ENCODE measurements around the gene PANK4.
"Not testable (repeated sequence)": the region's sequence is repeated elsewhere in the genome, so short reads cannot be mapped to it uniquely, and the experiment has no call there.

PANK4 gene

DNA sequence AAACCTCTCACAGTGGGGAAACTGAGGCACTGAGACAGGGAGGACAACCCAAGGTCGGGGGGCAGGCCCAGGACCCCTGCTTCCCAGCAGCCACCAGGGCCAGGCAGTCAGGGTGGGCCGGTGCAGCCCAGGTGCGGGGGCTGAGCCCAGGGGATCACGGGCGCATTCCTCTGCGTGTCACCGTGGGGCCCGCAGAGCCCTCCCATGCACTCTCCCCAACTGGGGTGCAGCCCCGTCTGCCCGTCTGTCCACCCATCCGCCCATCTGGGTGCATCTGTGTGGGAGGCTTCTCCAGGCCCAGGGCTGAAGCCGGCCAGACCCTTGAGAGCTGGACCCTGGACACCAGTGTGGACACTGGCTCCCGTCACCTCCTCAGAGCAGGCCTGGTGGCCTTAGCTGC, 53.2 kb downstream of the PANK4 start:
- DNase-seq, result no peak

DNA sequence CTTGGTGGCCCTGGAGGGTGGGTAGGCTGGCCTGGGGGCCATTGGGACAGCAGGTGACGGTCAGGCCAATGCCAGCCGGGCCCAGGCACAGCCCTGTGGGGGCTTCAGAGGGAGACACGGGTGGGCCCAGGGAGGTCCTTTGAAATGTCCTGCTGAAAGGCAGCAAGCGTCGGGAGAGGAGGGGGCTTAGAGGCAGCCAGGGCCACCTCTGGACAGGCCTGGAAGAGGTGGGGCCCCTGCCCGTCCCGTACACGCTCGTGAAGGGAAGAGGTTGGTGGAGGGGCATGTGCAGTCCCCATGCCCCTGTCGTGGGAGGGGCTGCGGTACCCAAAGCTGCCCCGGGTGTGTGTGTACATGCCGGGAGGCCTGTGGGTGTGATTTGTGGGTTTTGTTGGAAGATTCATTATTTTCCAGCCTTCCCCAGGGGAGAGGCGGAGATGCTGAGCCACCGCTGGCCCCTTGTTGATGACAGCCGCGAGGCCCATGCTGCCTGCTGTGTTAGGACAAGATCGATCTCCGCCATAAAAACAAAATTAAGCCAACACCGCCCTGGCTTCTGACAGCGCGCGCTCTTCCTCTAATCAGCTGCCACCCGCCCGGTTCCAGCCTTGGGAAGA, 53.7 kb downstream of the PANK4 start:
- no peak for DNase-seq

DNA sequence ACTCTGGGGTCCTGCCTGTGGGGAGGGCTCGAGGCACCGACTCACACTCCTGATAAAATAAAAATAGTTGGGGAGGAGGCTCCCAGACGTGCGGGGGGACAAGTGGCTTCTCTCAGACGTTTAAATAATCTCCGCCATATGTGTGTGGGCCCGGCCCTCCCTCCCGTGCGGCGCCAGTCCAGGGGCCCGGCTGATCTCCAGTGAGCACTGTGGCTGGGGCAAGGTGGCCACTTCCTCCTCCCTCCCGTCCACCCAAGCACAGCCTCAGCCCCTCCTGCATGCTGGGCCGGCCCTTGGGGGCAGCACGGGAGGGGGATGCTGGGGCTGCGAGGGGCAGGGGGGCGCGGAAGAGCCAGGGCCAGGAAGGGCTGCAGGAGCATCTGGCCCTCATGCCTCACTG, 54.3 kb downstream of the PANK4 start:
- DNase-seq, result no peak

DNA sequence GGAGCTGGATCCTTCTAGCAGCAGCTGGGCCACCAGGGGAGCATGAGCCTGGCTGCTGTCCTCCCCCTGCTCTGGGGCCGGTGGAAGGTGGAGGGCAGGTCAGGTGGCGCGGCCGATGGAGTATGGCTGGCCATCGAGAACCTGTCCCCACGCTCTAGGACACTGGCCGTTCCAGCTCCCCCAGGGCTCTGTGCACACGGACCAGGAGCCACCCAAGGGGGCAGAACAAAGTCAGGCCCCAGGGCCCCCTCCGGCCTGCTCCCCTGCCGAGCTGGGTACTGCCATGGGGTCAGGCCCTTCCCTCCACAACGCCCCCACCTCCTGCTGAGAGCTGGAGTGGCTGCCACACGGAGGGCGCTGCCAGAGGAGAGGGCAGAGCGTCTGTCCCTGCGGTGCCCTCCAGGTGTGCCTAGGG, 54.8 kb downstream of the PANK4 start:
- DNase-seq, result no peak

DNA sequence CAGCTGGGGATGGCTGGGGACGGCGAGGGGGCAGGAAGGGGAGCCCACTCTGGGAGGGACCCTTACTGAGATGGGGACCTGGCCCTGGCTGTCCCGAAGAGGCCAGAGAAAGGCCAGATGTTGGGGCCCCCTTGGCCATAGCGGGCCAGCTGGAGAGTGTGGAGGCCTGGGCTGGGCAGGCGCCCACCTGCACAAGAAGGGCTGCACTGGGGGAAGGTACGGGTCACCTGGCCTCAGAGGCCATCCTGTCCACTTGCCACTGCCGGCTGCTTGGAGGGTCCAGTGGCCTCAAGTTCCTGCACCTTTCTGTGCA, 55.3 kb downstream of the PANK4 start:
- no peak for DNase-seq

DNA sequence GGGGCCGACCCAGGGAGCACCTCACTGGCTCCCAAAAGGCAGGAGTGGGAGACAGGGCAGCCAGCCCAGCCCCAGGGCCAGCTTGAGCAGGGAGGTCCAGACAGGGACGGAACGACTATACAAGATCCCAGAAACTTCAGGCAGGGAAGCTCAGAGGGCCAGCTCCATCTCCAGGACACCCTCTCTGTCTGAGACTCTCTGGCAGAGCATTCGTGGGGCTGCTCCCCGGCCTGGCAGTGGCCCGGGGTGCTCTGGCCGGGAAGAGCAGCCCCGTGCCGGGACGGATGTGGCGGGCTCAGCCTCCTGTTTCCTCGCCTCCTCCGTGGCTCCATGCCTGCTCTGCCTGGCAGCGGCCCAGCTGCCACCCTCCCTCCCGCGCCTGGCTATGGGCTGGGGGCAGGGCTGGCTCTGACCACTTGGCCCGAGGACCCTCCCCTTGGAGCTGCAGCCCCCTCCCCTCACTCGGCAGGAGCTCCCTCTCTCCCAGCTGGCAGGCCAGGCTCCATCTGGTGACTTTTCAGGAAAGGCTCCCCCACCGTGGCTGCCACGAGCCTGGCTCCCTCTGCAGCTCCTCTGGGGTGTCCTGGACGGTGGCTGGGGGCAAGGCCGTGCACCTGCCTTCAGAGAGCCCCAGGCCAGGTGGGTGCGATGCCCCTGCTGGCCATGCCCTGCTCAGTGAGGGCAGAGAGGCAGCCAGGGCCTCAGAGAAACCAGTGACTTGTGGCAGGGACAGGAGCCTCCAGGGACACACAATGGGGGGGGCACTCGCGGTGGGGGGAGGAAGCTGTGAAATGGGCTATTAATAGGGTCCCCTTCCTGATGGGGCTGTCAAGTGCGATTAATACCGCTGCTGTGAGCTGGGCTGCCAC, 55.9 kb downstream of the PANK4 start:
- peak; percentile 17 for DNase-seq

DNA sequence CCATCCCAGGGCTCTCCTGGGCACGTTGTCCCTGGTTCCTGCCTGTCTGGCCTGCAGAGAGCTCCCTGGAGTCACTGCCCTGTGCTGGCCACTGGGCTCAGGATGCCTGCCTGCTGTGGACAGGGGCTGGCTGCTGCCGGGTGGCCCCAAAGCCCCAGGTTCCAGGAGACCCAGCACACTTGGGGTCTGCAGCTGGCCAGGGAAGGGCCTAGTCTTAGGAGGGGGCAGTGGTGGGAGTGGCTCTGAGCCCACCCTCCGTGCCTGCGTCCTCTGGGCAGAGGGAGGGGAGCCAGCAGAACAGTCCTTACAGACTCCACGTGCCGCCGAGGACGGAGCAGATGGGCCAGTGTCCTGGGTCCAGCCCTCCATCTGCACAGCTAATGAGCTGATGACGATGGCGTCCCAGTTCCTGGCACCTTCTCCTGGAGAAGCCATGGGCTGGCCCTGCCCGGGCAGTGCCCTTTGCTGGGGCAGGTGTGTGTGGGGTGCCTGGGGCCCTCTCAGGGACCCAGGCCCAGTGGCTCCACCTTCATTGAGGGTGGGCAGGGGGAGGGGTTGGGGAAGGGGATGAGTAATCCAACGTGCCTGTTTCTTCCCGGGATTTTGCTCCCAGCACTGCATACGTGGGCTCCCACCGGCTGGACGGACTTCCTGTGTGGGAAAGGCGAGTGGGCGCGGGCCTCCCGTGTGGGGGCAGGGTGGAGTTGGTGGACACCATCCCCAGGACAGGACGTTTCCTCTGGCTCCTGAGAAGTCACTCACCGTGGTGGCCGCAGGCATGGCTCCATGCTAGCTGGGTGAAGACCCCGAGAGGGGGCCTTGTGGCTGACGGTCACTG, 57.1 kb downstream of the PANK4 start:
- DNase-seq, result no peak

DNA sequence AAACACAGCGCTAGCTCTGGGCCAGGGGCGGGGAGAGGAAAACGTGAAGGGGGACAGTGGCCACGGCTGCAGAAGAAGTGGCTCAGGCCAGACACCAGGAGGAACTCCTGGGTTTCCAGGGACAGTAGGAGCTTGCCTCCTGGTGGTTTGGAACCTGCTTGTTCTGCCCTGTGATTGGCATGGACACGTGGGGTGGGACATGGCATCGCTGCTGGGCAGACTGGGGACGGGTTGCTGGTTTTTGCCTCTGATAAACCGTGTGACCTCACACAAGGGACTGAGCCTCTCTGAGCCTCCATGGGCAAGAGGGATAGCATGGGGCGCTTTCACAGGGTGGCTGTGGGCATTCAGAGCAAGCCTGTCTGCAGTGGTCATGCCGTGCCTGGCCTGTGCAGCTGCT, 57.9 kb downstream of the PANK4 start:
- DNase-seq, result no peak

DNA sequence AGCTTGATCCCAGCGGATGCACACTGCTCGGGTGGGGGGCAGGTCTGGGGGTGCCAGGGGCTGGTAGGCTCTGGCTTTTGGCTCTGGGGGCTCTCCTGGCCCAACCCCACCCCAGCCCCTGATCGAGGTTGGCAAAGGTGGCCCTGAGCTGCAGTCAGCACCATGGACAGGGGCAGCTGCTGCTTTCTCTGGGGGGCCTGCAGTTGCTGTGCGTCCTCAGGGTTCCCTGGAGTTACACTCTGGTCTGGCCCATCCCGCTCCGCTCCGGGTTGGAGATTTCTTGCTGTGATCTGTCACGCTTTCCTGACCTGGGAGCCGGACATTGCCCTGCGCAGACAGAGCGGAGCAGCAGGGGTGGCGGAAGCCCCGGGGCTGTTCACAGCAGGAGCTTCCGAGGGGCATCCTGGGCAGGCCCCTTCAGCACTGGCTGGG, 58.3 kb downstream of the PANK4 start:
- no peak for DNase-seq

DNA sequence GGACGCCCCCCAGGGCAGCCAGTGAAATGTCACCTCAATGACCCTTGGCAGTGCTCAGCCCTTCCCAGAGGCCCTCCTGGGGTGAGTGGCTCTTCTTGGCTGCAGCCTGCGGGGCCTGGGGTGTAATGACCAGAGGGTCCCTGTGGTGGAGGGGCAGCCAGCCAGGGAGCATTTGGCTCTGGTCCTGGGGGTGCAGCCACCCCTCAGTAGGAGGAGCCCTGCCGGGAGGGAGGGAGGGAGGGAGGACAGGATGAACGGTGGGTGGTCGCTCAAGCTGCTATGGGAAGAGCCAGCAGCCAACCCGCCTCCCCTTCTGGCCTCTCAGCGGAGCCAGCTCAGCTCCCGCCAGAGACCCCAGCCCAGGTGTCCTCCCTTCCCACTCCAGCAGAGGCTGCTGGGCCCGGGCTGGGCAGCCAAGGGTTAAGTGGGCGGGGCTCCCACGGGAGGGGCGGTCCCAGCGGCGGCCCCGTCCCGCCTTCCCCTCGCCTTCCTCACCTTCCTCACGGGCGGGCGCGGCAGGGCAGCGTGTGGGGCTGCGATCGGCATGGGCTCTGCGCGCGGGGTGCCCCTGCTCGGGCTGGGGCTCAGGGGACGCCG, 59.3 kb downstream of the PANK4 start:
- DNase-seq, result peak; percentile 22

DNA sequence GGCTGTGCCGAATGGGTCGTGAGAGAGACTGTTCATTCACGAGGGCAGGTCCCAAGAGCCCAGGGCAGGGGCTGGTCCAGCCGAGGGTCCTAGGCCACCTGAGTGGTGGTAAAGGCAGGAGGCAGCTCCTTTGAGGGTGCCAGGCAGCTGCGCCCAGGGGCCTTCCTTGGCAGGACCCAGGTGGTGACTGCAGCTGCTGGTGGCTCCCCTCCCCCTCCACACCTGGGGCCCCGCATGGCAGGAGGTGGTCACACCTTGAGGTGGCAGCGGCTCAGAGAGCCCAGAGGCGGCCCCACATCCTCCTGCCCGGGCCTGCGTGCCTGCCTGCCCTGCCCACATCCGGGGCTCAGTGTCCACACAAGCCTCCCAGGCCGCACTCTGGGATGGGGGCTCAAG, 60.1 kb downstream of the PANK4 start:
- no peak for DNase-seq

DNA sequence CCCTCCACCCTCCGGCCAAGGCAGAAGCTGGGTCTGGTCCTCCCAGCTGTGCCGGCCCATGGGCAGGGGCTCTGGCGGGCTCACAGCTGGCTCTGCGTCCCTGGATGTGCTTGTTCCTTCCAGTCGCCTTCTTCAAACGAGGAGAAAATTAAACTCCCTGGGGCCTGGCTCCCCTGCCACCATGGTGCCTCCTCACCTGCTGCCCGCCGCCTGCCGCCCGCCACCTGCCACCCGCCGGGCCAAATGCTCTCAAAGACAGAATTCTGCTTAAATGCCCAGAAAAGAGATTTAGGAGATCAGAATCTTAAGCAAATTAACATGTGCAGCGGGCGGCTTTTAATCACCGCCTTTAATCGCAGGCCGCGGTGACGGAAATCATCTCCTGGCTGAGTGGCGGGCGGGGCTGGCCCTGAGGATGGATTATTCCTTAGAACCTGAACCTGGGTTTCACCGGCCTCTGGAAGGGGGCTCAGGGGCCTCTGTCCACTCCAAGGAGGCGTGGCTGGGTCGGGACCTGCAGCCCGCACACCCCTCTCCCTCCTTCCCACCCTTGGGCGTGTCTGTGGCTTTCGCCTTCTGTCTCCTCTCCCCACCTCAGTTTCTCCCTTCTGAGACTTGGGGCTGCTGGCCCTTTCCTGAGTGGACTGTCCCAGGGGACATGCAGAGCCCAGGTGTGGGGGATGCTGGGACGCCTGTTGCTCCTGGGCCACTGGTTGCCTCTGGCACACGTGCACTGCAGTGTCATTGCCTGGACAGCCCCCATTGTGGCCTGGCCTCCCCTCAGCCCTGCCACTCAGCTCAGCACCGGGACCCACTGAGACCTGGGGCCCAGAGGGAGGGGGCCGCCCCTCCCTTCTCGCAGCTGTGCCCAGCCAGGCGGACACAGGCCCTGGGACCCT, 60.8 kb downstream of the PANK4 start:
- DNase-seq, result no peak

DNA sequence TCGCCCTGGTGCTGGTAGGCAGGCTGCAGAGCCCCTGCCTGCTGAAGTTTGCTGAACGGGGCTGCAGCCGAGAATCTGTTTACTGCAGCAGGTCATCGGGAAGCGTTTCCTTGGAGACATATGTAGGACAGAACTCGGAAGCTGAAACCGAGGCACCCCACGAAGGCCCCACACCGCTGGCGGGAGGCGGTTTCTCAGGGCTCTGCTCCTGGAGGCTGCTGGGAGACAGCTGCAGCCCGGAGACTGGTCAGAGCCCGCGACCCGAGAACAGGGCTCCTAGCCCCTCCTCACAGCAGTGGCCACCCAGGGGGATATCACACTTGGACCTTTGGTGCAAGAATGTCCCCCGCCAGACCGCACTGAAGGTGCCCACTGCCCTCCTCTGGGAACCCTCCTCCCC, 63.0 kb downstream of the PANK4 start:
- no peak for DNase-seq

DNA sequence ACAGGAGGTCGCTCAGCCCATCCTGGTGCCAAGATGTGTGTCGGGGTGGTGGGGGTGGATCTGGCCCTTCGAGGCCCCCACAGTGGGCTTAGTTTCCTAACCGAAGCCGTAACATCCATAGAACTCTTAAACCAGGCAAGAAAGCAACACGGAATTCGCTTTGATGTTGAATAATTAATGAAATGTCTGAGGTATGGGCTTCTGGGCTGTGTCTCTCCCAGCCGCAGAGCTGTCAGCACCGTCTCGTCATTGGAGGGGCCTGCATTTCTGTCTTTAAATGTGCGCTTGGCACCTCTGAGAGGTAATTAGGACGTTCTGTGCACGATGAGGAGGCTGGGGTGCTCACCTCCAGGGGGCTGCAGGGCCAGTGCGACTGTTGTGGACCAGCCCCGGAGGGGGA, 63.6 kb downstream of the PANK4 start:
- DNase-seq, result no peak

DNA sequence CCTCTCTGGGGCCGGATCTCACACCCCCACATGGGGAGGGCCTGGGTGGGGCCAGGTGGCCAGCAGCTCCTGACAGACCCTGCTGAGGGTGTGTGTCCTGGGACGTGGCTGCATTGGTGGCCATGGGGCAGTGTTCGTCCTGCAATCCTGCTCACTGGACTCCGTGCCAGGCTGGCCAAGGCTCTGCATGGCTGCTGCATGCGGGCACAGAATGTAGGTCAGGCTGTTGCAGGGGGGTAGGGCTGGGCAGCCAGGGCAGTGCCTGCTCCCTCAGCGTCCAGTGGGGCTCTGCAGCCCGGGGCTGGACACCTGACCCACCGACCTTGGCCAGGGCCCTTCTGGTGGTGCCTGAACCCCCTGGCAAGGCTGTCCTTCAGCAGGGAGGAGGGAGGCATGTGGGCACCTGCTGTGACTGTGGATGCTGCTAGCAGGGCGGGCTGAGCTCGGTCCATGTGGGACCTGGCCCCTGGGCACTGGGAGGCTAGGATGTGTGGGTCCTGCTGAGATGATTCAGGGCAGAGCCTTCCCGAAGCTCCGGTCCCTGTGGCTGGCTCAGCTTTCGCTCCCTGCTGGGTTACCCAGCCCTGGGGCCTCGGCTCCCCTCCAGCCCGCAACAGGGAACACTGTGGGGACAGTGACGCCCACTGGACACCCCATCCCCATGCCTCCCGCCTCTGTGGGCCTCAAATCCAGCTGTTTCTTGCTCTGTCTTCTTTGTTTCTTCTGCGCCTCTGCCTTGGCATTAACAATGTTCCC, 65.2 kb downstream of the PANK4 start:
- DNase-seq, result no peak

DNA sequence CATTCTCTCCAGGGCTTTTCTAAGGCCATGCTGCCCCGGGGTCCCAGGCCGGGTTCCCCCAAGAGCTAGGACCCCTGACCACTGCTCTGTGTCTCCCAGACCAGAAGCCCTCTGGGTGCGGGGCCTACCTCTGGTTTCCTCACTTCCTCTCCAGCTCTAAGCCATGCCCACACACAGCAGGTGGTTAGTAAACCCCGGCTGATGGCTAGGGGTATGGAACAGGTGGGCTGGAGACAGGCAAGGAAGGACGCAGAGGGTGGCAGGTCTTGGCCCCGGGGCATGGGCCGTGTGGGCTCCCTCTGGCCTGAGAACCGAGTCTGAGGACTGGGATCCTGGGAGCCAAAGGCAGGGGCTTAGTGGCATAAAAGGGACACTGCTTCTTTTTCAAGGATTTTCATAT, 66.2 kb downstream of the PANK4 start:
- no peak for DNase-seq

DNA sequence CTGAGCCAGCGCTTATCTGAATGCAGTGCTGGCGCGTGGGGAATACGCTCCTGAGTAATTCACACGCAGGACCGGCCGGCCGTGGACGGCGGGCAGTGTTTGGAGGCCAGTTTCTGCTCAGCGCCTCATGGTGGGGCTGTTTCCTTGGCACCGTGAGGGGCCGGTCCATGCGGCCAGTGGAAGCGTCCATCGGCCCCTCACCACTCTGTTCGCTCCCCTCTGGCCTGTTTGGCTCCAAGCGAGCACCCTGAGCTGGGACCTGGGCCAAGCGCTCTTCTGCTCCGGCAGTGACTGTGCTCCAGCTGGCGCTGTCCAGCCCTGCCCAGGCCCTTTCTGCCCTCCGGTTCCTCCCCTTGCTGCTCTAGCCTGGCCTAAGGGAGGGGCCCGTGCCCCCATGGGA, 66.6 kb downstream of the PANK4 start:
- no peak for DNase-seq

DNA sequence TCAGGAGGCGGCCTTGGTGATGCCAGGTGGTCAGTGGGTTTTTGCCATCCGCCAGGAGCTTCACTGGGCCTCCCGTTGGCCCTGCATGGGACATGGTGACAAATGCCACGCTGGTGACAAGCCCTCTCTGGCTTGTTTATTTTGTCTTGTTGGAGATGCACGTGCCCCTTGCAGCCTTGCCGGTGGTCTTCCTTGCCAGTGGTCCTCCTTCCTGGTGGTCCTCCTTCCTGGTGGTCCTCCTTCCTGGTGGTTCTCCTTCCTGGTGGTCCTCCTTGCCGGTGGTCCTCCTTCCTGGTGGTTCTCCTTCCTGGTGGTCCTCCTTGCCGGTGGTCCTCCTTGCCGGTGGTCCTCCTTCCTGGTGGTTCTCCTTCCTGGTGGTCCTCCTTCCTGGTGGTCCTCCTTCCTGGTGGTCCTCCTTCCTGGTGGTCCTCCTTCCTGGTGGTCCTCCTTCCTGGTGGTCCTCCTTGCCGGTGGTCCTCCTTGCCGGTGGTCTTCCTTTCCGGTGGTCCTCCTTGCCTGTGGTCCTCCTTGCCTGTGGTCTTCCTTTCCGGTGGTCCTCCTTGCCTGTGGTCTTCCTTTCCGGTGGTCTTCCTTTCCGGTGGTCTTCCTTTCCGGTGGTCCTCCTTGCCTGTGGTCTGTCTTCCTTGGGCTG, 67.2 kb downstream of the PANK4 start:
- not testable (repeated sequence) for DNase-seq

DNA sequence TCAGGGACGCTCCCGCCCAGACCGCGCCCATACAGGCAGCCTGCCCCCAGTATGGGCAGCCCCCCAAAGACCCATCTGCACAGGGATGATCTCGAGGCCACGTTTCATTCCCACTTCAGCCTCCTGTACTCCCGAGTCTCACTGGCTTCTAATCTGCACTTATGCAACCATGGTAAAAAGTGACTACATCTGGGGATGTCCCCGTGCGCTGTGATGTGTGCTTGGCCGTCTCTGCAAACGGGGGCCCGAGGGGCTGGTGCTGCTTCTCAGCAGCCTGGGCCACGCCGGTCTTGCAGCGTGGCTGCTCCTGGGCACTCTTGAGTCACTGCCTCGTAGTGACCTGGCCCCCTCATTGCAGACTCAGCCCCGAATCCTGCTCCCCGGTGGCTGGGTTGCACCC, 67.7 kb downstream of the PANK4 start:
- DNase-seq, result no peak
